GM12878 (cell line): ENCODE data around the gene BMP7. TPM values are rescaled to one million over a fixed set of nuclear protein-coding genes. Genes with fewer than 3 reads are reported as not detected.

Experiments
- ATAC-seq: fragments of 200-7000 bp; cut with Tn5 transposase; 3 replicates; pipeline ENCODE4 v1.9.1; 2020; ENCODE audit warnings: mild to moderate bottlenecking, moderate library complexity
- BruUV-seq: library from RNA; stranded (reverse); fragments of 400-500 nt; replicated peaks from 2 replicates; lab custom pipeline; 2021; lab: Mats Ljungman, UMichigan
- CTCF ChIA-PET: fragments of 300-600 bp; sonication (Branson Sonifier 250); formaldehyde crosslinking; extraction: SDS; loops from one replicate; lab custom pipeline; 2021; ENCODE audit warnings: inconsistent platforms; lab: Yijun Ruan, JAX
- POLR2A ChIA-PET: fragments of 350-600 bp; formaldehyde crosslinking; extraction: SDS; loops from one replicate; lab custom pipeline; 2021; ENCODE audit warnings: inconsistent platforms; lab: Charles Lee
- RAD21 ChIA-PET: fragments of 300-600 bp; sonication (Branson Sonifier 250); formaldehyde crosslinking; loops from one replicate; lab custom pipeline; 2023; ENCODE audit warnings: antibody characterized with exemption; ENCODE audit not compliant: unreplicated experiment; lab: Charles Lee
- SMC1A ChIA-PET: fragments of 300-600 bp; sonication (Branson Sonifier 250); formaldehyde crosslinking; loops from one replicate; lab custom pipeline; 2023; ENCODE audit not compliant: unreplicated experiment, uncharacterized antibody; lab: Charles Lee
- DNase-seq: peaks from one replicate; pipeline ENCODE4 v3.0.0-alpha.2; 2011; ENCODE audit warnings: low read depth, low spot score
- FAIRE-seq: peaks from 3 replicates; lab custom pipeline; 2011; peaks lifted over from hg19 to GRCh38; lab: Jason Lieb, UNC
- H2AFZ ChIP-seq: 2 replicates; pipeline ENCODE4 v1.6.0; 2011; ENCODE audit warnings: low read depth, low read length, control low read depth; ENCODE audit not compliant: control insufficient read depth
- H3K27ac ChIP-seq: 2 replicates; pipeline ENCODE4 v1.5.1; 2011; ENCODE audit warnings: control low read depth; ENCODE audit not compliant: control insufficient read depth, insufficient read depth
- H3K27me3 ChIP-seq, 2 experiments: replicated peaks in 1 of 2; 2 replicates each; pipeline versions ENCODE4 v1.6.0 to v1.6.1; 2011; ENCODE audit warnings: low read length in 1 of 2; ENCODE audit not compliant: control insufficient read depth in 2 of 2, insufficient read depth in 2 of 2
- H3K36me3 ChIP-seq, 2 experiments: 2 replicates each; pipeline ENCODE4 v1.5.1; 2011; ENCODE audit warnings: low read length in 1 of 2; ENCODE audit not compliant: control insufficient read depth in 2 of 2, insufficient read depth in 2 of 2
- H3K4me1 ChIP-seq: 2 replicates; pipeline ENCODE4 v1.6.1; 2011; ENCODE audit warnings: mild to moderate bottlenecking, low read length, moderate library complexity, mixed read lengths; ENCODE audit not compliant: control insufficient read depth, insufficient read depth
- H3K4me2 ChIP-seq: 2 replicates; pipeline ENCODE4 v1.6.0; 2011; ENCODE audit warnings: control low read depth; ENCODE audit not compliant: control insufficient read depth, insufficient read depth
- H3K4me3 ChIP-seq: fragments of 200-600 bp; sonication (generic); 2 replicates; pipeline ENCODE4 v1.5.1; 2016
- H3K79me2 ChIP-seq: 2 replicates; pipeline ENCODE4 v1.6.0; 2011; ENCODE audit warnings: low read length; ENCODE audit not compliant: control insufficient read depth, insufficient read depth
- H3K9ac ChIP-seq: 2 replicates; pipeline ENCODE4 v1.8.0; 2011; ENCODE audit warnings: low read length, control low read depth, mixed read lengths; ENCODE audit not compliant: control insufficient read depth, insufficient read depth
- H3K9me3 ChIP-seq: replicated peaks from 3 replicates; pipeline ENCODE4 v1.5.1; 2011; ENCODE audit warnings: mild to moderate bottlenecking, low read length; ENCODE audit not compliant: control insufficient read depth, insufficient read depth
- H4K20me1 ChIP-seq: 2 replicates; pipeline ENCODE4 v1.6.0; 2011; ENCODE audit not compliant: control insufficient read depth, insufficient read depth
- CBFB ChIP-seq: IDR thresholded peaks from 2 replicates; pipeline ENCODE4 v1.6.1; 2016; ENCODE audit warnings: antibody characterized with exemption, low read depth
- HDAC6 ChIP-seq: fragments of 200-600 bp; sonication (generic); IDR thresholded peaks from one replicate; pipeline ENCODE4 v1.8.0; 2017; ENCODE audit warnings: antibody characterized with exemption; ENCODE audit not compliant: unreplicated experiment
- NFXL1 ChIP-seq: fragments of 450-650 bp; IDR thresholded peaks from 2 replicates; pipeline ENCODE4 v1.6.1; 2017; ENCODE audit warnings: antibody characterized with exemption, mild to moderate bottlenecking, borderline replicate concordance
- NFYB ChIP-seq: IDR thresholded peaks from 2 replicates; pipeline ENCODE4 v1.6.1; 2011; ENCODE audit warnings: low read depth, mild to moderate bottlenecking, low read length, improper control_type of control experiment, moderate library complexity; ENCODE audit not compliant: insufficient read depth
- STAT3 ChIP-seq: IDR thresholded peaks from 2 replicates; pipeline ENCODE4 v1.6.1; 2011; ENCODE audit warnings: low read depth, low read length, improper control_type of control experiment
- ZNF622 ChIP-seq: fragments of 450-650 bp; IDR thresholded peaks from 2 replicates; pipeline ENCODE4 v1.6.1; 2017; ENCODE audit warnings: mild to moderate bottlenecking, inconsistent platforms
- WGBS: methylation state at CpG from one replicate; pipeline ENCODE4 v1.1.6; 2016; ENCODE audit warnings: low lambda C conversion rate; ENCODE audit not compliant: insufficient replicate concordance, insufficient coverage; ENCODE audit errors: missing lambda C conversion rate; 5-methylcytosine and 5-hydroxymethylcytosine counted together
- in situ Hi-C: fragments of 300-500 bp; cut with MboI; formaldehyde crosslinking; loops from 9 replicates; pipeline ENCODE4 v1.14.3; 2018; ENCODE audit warnings: mixed read lengths
- intact Hi-C: fragments of 100-400 bp; cut with micrococcal nuclease; formaldehyde crosslinking; loops from one replicate; pipeline ENCODE4 v1.14.2; 2022; ENCODE audit not compliant: unreplicated experiment
- polyA plus RNA-seq, 11 experiments: library from polyadenylated mRNA; depleted of rRNA in 4 of 11; unstranded in 6 of 11; stranded (reverse) in 5 of 11; fragments of >200 nt; fragmentation: Nextera tagmentation in 4 of 11; fragmentation: Illumina TruSeq in 1 of 11; extraction: Ambion mirVana in 4 of 11; extraction: Trizol in 1 of 11; gene quantifications; 1 replicate in 1 of 11; 2 replicates in 10 of 11; pipeline versions ENCODE4 v1.2.1 to v1.2.3, GENCODE V29; 2011 to 2016; ENCODE audit warnings: inconsistent platforms in 2 of 11, missing spikeins in 2 of 11, low read depth in 1 of 11
- total RNA-seq, 4 experiments: library from RNA; depleted of rRNA in 3 of 4; stranded (reverse); fragments of >200 nt in 3 of 4; fragmentation: Illumina TruSeq in 1 of 4; extraction: Trizol in 1 of 4; gene quantifications; 2 replicates each; pipeline versions ENCODE4 v1.2.1 to v1.2.3, GENCODE V29; 2013 to 2021
- TF ChIP-seq, protein P1 (sequence below): fragments of 450-650 bp; formaldehyde crosslinking; IDR thresholded peaks from 2 replicates; pipeline ENCODE4 v1.5.0; 2022; ENCODE audit warnings: mild to moderate bottlenecking, missing genetic modification characterization

The BMP7 gene
- total and polyA plus RNA-seq, 10 of the 15 experiments (the other 5 are each of a cell fraction or from before 2014, with no cell fraction given), result 0.18 to 0.51 (median 0.28) TPM; not detected in 7

DNA sequence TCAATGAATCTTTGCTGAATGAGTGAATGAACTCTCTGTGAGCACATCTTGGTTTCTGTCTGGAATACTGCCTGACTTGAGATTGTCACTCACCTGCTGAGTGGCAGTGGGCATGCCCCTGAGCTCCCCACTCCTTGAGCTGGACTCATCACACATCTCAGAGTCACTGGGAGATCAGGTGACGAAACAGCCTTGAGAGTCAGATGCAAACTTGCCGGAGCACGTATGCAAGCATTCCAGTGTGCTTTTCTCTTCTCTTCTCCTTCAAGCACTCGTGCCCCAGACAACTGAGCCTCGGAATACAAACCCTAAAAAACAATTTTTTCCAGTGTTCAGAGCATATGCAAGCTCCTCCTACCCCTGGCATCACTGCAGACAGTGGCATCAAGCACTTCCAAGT is 9.4 kb upstream of the BMP7 start:
- CTCF ChIA-PET, result no interaction called here

More for the DNA sequence above, 9.4 kb upstream of the BMP7 start:
- in situ Hi-C loops (no loop called here), intact Hi-C loops (no loop called here)
- H3K4me3 ChIP-seq, result no peak overlapping the region
- peaks cover 9 to 10% of the 10 kb centered on the region in 2 experiments; a peak in 2 of 4 replicates for H3K27me3 ChIP-seq
- H3K4me2 ChIP-seq, result no peak overlapping the region
- TF ChIP-seq HDAC6 (no peak), ZNF622 (no peak), NFYB (no peak), NFXL1 (peak; percentile 35; the same call in 1 of the 2 replicates), STAT3 (no peak), CBFB (no peak)
- TF ChIP-seq, protein P1, sequence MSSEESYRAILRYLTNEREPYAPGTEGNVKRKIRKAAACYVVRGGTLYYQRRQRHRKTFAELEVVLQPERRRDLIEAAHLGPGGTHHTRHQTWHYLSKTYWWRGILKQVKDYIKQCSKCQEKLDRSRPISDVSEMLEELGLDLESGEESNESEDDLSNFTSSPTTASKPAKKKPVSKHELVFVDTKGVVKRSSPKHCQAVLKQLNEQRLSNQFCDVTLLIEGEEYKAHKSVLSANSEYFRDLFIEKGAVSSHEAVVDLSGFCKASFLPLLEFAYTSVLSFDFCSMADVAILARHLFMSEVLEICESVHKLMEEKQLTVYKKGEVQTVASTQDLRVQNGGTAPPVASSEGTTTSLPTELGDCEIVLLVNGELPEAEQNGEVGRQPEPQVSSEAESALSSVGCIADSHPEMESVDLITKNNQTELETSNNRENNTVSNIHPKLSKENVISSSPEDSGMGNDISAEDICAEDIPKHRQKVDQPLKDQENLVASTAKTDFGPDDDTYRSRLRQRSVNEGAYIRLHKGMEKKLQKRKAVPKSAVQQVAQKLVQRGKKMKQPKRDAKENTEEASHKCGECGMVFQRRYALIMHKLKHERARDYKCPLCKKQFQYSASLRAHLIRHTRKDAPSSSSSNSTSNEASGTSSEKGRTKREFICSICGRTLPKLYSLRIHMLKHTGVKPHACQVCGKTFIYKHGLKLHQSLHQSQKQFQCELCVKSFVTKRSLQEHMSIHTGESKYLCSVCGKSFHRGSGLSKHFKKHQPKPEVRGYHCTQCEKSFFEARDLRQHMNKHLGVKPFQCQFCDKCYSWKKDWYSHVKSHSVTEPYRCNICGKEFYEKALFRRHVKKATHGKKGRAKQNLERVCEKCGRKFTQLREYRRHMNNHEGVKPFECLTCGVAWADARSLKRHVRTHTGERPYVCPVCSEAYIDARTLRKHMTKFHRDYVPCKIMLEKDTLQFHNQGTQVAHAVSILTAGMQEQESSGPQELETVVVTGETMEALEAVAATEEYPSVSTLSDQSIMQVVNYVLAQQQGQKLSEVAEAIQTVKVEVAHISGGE, result no peak
- DNase-seq (no peak), FAIRE-seq (no peak), ATAC-seq (no peak)
- ChIA-PET POLR2A (no interaction called here), RAD21 (no interaction called here), SMC1A (no interaction called here)
- H3K9me3 ChIP-seq, result no peaks in the 10 kb centered on the region
- no TSS peak for BruUV-seq
- H3K9ac ChIP-seq, result no peak overlapping the region
- no peaks in the 10 kb centered on the region for H3K36me3 ChIP-seq
- H3K4me1 ChIP-seq, result no peaks in the 10 kb centered on the region
- no peak overlapping the region for H3K27ac ChIP-seq
- H3K79me2 ChIP-seq, result no peaks in the 10 kb centered on the region
- H2AFZ ChIP-seq, result no peak overlapping the region
- no peaks in the 10 kb centered on the region for H4K20me1 ChIP-seq
- WGBS, result 40% methylated on average over 5 of the region's 5 CpGs
